Activated CD8-positive, alpha-beta memory T cell treated with anti-CD3 and anti-CD28 coated beads, Interleukin-2, amount 50 U/mL, for 1 hour (primary cell): Measurements from ENCODE around the gene POLR1A.

Experiments
- DNase-seq: peaks from one replicate; pipeline ENCODE4 v3.0.0-alpha.2; 2020; ENCODE audit errors: extremely low read depth

POLR1A gene

GRCh38 chr2:86105252-86105968, at the start of gene POLR1A:
TSS of gene POLR1A (minus strand) at chr2:86105886. CDS start at chr2:86105776, 110 bp downstream.
- peak; percentile 48 for DNase-seq

GRCh38 chr2:86150502-86150901, 44.8 kb upstream of the POLR1A start:
- DNase-seq = no peak

- DNase-seq = no peak
Observed at GRCh38 chr2:86147793-86148192, 42.1 kb upstream of the POLR1A start.

GRCh38 chr2:86143926-86144685, 38.4 kb upstream of the POLR1A start:
- DNase-seq = no peak

- DNase-seq = no peak
Observed at GRCh38 chr2:86143307-86143706, 37.6 kb upstream of the POLR1A start.

GRCh38 chr2:86142436-86143257, 37.0 kb upstream of the POLR1A start:
- DNase-seq = no peak

- no peak for DNase-seq
Observed at GRCh38 chr2:86140969-86141392, 35.3 kb upstream of the POLR1A start.

- no peak for DNase-seq
Observed at GRCh38 chr2:86139981-86140380, 34.3 kb upstream of the POLR1A start.

- no peak for DNase-seq
Observed at GRCh38 chr2:86138736-86139625, 33.3 kb upstream of the POLR1A start.

- no peak for DNase-seq
Observed at GRCh38 chr2:86136141-86136540, 30.5 kb upstream of the POLR1A start.

GRCh38 chr2:86135653-86136052, 30.0 kb upstream of the POLR1A start:
- no peak for DNase-seq

GRCh38 chr2:86134709-86135108, 29.0 kb upstream of the POLR1A start:
- DNase-seq = no peak

GRCh38 chr2:86124683-86125082, 19.0 kb upstream of the POLR1A start:
- no peak for DNase-seq

- DNase-seq = no peak
Observed at GRCh38 chr2:86123328-86123925, 17.7 kb upstream of the POLR1A start.

- DNase-seq = no peak
Observed at GRCh38 chr2:86118130-86118529, 12.4 kb upstream of the POLR1A start.

- no peak for DNase-seq
Observed at GRCh38 chr2:86107031-86107430, 1.3 kb upstream of the POLR1A start.

- DNase-seq = peak; percentile 79
Observed at GRCh38 chr2:86105969-86106945, 571 bp upstream of the POLR1A start, which contains the start of gene PTCD3. TSS of gene PTCD3 (plus strand) at chr2:86106235. CDS start at chr2:86106248, 13 bp downstream.

- no peak for DNase-seq
Observed at GRCh38 chr2:86102157-86102556, 3.5 kb downstream of the POLR1A start.

- no peak for DNase-seq
Observed at GRCh38 chr2:86097913-86098312, 7.8 kb downstream of the POLR1A start.
